A172 (cell line): Measurements from ENCODE around the gene C11orf68. TPM values are rescaled to one million over a fixed set of nuclear protein-coding genes. Genes with fewer than 3 reads are reported as not detected.

Experiments
- DNase-seq: peaks from one replicate; pipeline ENCODE4 v3.0.0-alpha.2; 2015; ENCODE audit warnings: low spot score
- total RNA-seq: library from RNA; depleted of rRNA; stranded (reverse); fragments of >200 nt; shearing (Covaris generic); gene quantifications from 2 replicates; pipeline ENCODE4 v1.2.3, GENCODE V29; 2014; rRNA removed

C11orf68 gene
- total RNA-seq, 1 experiment from 2014 or later: 22.2 TPM

DNA sequence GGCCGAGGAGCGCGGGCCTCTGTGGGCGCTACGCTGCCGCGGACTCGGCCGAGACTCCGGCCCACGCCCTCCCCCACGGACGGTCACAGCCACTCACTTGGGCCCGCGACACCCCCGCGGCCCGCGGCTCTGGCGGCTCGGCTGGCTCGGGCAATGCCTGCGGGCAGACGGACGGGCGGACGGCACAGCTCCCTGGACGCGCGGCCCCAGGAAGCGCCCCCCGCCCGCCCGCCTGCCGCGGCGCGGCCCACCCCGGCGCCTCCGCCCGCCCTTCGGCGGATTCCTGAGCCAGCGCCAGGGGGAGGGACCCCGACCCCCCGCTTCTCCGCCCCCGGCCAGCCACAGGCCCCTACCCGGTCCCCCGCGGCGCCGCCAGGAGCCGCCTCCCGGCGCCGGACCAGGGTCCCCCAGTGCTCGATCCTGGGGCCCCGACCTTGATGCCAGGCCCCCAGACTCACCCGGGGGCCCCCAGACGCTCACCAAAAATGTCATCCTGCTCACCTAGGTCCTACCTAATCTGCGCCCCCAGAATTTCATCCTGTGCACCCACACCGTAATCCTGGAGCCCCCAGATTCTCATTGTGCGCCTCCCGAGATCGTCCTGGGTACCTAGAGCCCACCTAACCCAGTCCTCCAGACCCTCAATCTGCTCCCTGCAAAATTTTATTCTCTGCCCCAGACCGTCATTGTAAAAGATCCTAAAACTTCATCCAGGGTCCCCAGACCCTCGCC is 46.1 kb downstream of the C11orf68 start, which contains the start of gene EFEMP2:
EFEMP2 (minus strand) TSS at position 215 of the 732 bp plus-strand sequence. CDS start 446 bp downstream, outside the sequence.
- DNase-seq: no peak

DNA sequence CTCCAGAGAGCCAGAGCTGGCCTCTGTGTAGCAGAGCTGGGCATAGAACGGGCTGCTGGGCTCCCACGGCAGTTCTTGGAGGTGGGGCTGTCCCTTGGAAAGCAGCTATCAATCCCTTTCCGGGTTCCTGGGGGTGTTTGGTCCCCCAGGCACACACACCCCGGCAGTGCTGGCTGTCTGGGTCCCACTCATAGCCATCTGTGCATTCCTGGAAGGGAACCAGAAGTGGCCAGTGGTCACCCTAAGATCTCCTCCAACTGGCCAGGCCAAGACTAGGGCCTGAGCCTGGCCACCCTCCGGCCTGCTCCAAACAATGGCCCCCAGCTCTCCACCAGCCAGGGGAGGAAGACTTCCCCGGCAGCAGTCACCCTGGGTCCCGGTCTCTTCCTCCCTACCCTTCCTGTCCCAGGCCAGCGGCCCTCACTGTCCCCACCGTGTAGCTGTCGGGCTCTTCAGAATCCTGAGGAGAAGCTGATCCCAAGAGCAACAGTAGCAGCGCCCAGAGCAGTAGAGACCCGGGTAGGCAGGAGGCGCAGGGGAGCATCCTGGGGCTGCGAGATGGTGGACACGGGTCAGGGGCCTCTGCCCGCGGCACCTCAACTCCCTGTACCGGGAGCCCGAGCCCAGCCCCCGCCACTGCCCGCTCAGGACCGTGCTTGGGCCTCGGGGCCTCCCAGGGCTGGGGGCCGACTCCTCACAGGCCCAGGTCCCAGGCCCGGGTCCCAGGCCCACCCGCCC is 46.9 kb downstream of the C11orf68 start:
- DNase-seq: no peak

DNA sequence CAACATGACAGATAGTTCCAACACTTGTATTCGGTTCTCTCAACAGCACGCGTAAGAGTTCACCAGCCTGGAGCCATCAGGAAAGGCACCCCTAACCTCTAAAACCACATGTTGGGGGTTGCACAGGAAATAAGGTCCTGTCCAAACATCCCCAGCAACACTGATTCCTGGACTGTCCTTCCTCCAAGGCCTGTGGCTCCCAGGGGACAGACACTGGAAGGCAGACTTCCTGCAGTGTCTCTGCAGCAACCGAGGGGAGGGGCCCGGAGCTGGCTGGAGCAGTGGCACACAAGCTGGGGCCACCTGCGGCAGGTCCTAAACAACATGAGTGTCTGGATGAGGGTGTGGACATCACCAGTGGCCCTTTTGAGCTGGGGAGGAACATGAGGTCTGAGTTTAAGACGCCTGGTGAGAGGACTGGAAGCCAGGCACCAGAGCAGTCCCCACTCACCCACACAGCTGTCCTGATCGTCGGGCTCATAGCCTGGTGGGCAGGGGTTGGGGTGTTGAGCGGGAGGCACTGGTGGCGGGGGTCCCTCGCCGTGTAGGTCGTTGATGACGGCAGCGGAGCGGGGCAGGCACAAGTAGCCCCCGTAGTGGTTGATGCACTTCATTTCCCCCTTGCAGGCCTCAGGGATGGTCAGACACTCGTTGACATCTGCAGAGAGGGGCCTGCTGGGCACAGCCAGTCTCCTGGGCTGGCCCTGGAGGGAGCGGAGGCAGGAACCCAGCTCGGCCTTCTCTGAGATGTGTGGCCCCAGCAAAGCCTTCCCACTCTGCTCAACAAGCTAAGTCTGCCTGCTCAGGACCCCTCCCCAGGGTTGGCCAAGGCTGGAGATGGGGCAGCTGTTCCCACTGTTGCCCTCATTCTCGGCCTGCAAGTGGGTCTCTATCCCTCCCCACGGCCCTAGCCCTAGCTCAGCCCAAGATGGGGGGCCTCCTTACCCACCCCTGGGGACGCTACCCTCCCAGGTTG is 47.9 kb downstream of the C11orf68 start:
- no peak for DNase-seq

DNA sequence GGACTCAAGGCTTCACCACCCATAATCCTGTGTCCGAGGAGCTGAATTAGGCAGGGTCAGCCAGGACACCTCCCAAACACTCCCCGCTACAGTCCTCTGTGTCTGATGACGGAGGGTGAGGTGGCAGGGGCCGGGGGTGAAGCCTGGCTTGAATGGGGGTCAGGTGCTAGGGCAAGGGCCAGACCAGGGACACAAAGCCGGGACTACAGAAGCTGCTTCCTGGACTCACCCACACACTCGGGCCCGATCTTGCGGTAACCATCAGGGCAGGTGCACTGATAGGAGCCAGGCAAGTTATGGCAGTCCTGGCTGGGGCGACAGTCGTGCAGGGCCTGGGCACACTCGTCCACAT is 48.6 kb downstream of the C11orf68 start:
- no peak for DNase-seq

DNA sequence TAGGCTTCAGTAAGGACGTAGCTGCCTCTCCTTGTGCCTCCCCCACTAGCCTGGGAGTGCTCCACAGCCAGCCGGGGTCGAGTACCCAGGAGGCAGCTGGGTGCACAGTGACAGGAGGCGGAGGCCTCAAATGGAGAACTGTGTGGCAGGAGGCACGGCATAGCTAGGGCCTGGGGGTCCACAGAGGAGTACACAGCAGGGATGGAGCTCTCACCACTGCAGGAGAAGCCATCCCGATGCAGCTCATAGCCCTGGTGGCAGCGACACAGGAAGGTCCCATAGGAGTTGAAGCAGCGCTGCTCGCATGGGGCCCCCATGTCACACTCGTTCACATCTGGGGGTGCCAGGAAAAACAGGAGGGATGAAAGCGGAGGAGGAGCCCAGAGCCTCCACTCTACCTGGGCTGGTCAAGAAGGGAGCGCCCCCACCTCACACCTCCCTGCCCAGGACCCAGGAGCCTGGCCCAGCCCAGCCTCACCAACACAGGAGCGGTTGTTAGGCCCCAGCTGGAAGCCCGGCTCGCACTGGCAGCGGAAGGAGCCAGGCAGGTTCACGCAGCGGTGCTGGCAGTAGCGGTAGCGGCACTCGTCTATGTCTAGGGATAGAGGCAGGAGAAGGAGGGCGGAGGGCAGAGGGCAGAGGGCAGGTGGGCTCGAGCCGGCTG is 49.1 kb downstream of the C11orf68 start:
- no peak for DNase-seq

DNA sequence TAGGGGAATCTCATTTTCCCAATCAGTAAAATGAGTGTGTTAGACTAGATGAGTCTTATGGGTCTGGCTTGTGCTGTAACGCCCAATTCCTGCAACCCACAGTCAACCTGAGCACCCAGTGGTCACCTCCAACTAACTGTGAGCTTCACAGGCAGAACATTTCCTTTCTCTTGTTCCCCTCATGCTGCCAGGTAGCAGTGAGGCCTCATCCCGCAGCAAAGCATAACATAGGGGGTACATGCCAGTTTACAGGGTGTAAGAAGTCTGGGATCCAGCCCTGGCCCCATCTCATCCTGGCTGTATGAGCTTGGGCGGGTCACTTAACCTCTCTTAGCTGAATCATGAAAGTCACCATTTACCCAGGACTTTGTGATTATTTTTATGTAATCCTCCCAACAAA is 50.0 kb downstream of the C11orf68 start:
- DNase-seq: no peak

DNA sequence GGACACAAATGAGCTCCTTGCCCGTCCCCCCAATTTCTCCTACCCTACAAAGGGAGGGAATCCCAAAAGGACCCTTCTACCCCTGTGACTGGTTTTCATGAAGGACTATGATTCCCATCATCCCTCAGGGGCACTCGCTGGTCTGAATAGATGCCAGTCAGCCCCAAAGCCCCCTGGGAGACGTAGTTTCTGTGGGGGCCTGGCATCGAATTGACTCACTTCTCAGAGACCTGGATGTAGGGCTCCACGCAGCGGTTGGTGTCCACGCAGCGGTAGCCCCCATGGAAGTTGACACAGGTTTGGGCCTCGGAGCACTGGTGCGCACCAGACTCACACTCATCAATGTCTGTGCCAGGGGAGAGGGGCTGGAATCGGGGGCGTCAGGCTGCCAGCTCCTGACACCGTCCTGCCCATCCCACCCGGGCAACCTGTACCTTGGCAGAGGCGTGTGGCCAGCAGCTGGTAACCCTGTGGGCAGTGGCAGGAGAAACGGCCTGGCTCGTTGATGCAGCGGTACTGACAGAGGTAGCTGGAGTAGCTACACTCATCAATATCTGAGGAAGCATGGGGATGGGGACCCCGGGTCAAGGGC is 50.7 kb downstream of the C11orf68 start:
- no peak for DNase-seq

DNA sequence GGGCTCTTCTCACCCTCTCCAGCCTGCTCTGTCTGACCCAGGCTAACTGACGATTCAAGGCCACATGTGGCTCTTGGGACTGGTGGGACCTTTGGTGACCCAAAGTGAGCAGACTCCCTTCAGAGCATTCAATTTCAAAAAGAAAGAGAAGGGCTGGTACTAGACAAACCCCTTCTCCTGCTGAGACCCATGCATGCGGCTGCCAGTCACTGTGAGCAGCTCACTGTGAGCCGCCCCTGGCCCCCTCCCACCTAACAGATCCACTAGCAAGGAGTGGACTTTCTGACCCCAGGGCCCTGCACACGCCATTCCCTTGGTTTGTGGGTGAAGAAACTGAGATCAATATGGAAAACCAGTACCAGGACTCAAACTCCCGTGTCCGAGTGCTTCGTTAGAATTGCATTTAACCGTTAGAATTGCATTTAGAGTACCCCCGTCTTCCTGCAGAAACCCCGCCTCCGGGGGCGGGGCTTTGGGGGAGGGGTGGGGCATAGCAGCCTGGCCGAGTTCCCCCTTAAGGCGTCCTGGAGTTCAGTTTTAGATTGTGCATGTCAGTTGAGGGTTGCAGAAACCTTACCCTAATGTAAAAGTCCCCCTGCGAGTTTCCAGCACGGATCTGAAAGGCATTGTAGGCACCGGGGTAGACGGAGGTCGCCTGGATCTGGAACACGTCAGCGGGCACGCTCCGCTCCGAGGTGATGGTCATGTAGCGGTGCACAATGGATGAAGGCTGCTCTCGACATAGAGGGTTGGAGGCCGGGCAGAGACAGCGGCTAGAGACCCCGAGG is 51.4 kb downstream of the C11orf68 start:
- no peak for DNase-seq

Other genes with a start within 250 kb of the C11orf68 start
- 26.1 and 37.3 TPM in 2 replicates for gene KAT5, start 206.8 kb downstream of the C11orf68 start, total RNA-seq
- 81.0 and 84.7 TPM in 2 replicates for gene RNASEH2C, start 198.3 kb downstream of the C11orf68 start, total RNA-seq
- 13.2 and 14.8 TPM in 2 replicates for gene AP5B1, start 138.1 kb downstream of the C11orf68 start, total RNA-seq
- gene OVOL1, start 132.0 kb downstream of the C11orf68 start, total RNA-seq: not detected in 2 replicates
- not detected in 2 replicates for gene SNX32, start 85.1 kb downstream of the C11orf68 start, total RNA-seq
- gene CFL1, start 60.9 kb downstream of the C11orf68 start, total RNA-seq: 1,263 and 1,396 TPM in 2 replicates
- 27.1 and 35.3 TPM in 2 replicates for gene MUS81, start 58.6 kb downstream of the C11orf68 start, total RNA-seq
- 48.5 and 56.8 TPM in 2 replicates for gene EFEMP2, start 46.3 kb downstream of the C11orf68 start, total RNA-seq
- gene CTSW, start 39.2 kb downstream of the C11orf68 start, total RNA-seq: 0.79 and 1.8 TPM in 2 replicates
- 131 and 171 TPM in 2 replicates for gene FIBP, start 30.6 kb downstream of the C11orf68 start, total RNA-seq
- 27.3 and 28.0 TPM in 2 replicates for gene CCDC85B, start 28.4 kb downstream of the C11orf68 start, total RNA-seq
- 71.3 and 109 TPM in 2 replicates for gene FOSL1, start 18.7 kb downstream of the C11orf68 start, total RNA-seq
- 259 and 262 TPM in 2 replicates for gene DRAP1, start 364 bp upstream of the C11orf68 start, total RNA-seq
- gene TSGA10IP, start 26.4 kb upstream of the C11orf68 start, total RNA-seq: not detected in 2 replicates
- 35.8 and 54.8 TPM in 2 replicates for gene SART1, start 42.7 kb upstream of the C11orf68 start, total RNA-seq
- gene EIF1AD, start 83.1 kb upstream of the C11orf68 start, total RNA-seq: 45.6 and 54.5 TPM in 2 replicates
- 53.2 and 72.3 TPM in 2 replicates for gene BANF1, start 83.4 kb upstream of the C11orf68 start, total RNA-seq
- not detected in 2 replicates for gene CST6, start 92.9 kb upstream of the C11orf68 start, total RNA-seq
- gene CATSPER1, start 107.4 kb upstream of the C11orf68 start, total RNA-seq: 0.29 and 0.41 TPM in 2 replicates
- not detected in 2 replicates for gene GAL3ST3, start 130.1 kb upstream of the C11orf68 start, total RNA-seq
- gene SF3B2, start 133.3 kb upstream of the C11orf68 start, total RNA-seq: 172 and 177 TPM in 2 replicates
- 15.1 and 18.0 TPM in 2 replicates for gene PACS1, start 151.2 kb upstream of the C11orf68 start, total RNA-seq